HEK293T (cell line): ENCODE results near the gene NFIA.

Experiments used
- BHLHE40 ChIP-seq: fragments of 450-650 bp; IDR thresholded peaks from 2 replicates; pipeline ENCODE4 v1.6.1; 2016; ENCODE audit warnings: mild to moderate bottlenecking, moderate library complexity, borderline replicate concordance
- CTBP1 ChIP-seq: fragments of 450-650 bp; IDR thresholded peaks from 2 replicates; pipeline ENCODE4 v1.6.1; 2016; ENCODE audit warnings: borderline replicate concordance
- ELF4 ChIP-seq: fragments of 450-650 bp; IDR thresholded peaks from 2 replicates; pipeline ENCODE4 v1.6.1; 2017; ENCODE audit warnings: antibody characterized with exemption
- FOXA1 ChIP-seq: fragments of 450-650 bp; IDR thresholded peaks from 2 replicates; pipeline ENCODE4 v1.6.1; 2016; ENCODE audit warnings: mild to moderate bottlenecking
- FOXK2 ChIP-seq: fragments of 450-650 bp; IDR thresholded peaks from 2 replicates; pipeline ENCODE4 v1.6.1; 2016; ENCODE audit warnings: mild to moderate bottlenecking
- FOXM1 ChIP-seq: fragments of 450-650 bp; IDR thresholded peaks from 2 replicates; pipeline ENCODE4 v1.6.1; 2017; ENCODE audit warnings: mild to moderate bottlenecking, borderline replicate concordance
- NFRKB ChIP-seq: fragments of 450-650 bp; IDR thresholded peaks from 2 replicates; pipeline ENCODE4 v1.6.1; 2016; ENCODE audit warnings: mild to moderate bottlenecking, moderate library complexity
- SP1 ChIP-seq: fragments of 450-650 bp; IDR thresholded peaks from 2 replicates; pipeline ENCODE4 v1.6.1; 2017
- TARDBP ChIP-seq: fragments of 450-650 bp; IDR thresholded peaks from 2 replicates; pipeline ENCODE4 v1.6.1; 2016
- ZNF384 ChIP-seq: fragments of 450-650 bp; IDR thresholded peaks from 2 replicates; pipeline ENCODE4 v1.6.1; 2016
- TF ChIP-seq, protein P1 (sequence below): fragments of 450-650 bp; IDR thresholded peaks from 2 replicates; pipeline ENCODE4 v1.6.1; 2016

DNA sequence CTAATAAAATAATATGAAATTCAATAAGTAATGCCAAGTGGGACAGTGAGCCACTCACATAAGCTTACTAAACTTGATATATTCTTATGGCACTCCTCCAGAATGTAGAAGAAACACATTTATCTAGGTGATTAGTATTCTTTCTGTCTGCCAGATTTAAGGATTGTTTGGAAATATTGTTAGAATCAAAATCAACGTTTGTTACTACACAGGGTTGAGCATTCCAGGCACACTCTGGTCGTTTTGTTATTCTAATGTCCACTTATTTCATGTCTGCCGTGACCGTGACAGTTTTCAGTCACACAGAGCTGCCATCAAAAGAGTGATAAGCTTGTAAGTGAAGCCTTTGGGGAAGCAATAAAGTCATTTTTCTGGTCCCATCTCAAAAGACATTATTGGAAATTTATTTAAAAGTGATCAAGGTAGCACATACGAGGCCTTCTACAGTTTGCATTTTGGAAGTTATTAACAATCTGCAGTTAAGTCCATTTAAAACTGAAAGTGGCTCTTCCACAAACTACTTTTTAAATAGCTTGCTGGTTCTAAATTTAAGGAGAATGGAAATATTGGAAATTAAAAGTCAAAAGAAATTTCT, 38.0 kb downstream of the NFIA start:
- TF ChIP-seq FOXM1 (no peak), SP1 (no peak), ZNF384 (no peak), FOXA1 (no peak), FOXK2 (no peak), BHLHE40 (no peak), ELF4 (no peak), CTBP1 (no peak), NFRKB (no peak), TARDBP (no peak)
- TF ChIP-seq, protein P1, sequence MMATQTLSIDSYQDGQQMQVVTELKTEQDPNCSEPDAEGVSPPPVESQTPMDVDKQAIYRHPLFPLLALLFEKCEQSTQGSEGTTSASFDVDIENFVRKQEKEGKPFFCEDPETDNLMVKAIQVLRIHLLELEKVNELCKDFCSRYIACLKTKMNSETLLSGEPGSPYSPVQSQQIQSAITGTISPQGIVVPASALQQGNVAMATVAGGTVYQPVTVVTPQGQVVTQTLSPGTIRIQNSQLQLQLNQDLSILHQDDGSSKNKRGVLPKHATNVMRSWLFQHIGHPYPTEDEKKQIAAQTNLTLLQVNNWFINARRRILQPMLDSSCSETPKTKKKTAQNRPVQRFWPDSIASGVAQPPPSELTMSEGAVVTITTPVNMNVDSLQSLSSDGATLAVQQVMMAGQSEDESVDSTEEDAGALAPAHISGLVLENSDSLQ, result 0 out of 2 replicates have a peak, but pooled peaks have one; percentile 22
